MCF 10A (cell line): Measurements from ENCODE around the gene SNRNP70. TPM values are rescaled to one million over a fixed set of nuclear protein-coding genes. Genes with fewer than 3 reads are reported as not detected.

Source experiments
- BruUV-seq: library from RNA; stranded (reverse); fragments of 400-500 nt; replicated peaks from 2 replicates; lab custom pipeline; 2021; lab: Mats Ljungman, UMichigan
- CTCF ChIA-PET: fragments of 300-600 bp; sonication (Branson Sonifier 250); formaldehyde crosslinking; extraction: SDS; loops from one replicate; lab custom pipeline; 2021; ENCODE audit warnings: antibody characterized with exemption, inconsistent platforms; lab: Yijun Ruan, JAX
- POLR2A ChIA-PET: fragments of 300-600, 350-650 bp; sonication (Branson Sonifier 250); formaldehyde crosslinking; extraction: SDS; loops from one replicate; lab custom pipeline; 2020; ENCODE audit warnings: antibody characterized with exemption, inconsistent platforms; lab: Yijun Ruan, JAX
- DNase-seq: peaks from one replicate; pipeline ENCODE4 v3.0.0-alpha.2; 2018; ENCODE audit not compliant: unreplicated experiment
- H3K27ac Mint-ChIP-seq: one replicate; pipeline ENCODE4 v1.8.0; 2022; ENCODE audit warnings: mild to moderate bottlenecking, low read depth, mixed read lengths; ENCODE audit not compliant: unreplicated experiment
- H3K27me3 Mint-ChIP-seq: one replicate; pipeline ENCODE4 v1.8.0; 2022; ENCODE audit warnings: mixed read lengths; ENCODE audit not compliant: insufficient read depth, unreplicated experiment
- H3K36me3 Mint-ChIP-seq: one replicate; pipeline ENCODE4 v1.8.0; 2022; ENCODE audit warnings: mild to moderate bottlenecking, moderate library complexity, mixed read lengths; ENCODE audit not compliant: insufficient read depth, unreplicated experiment
- H3K4me1 Mint-ChIP-seq: one replicate; pipeline ENCODE4 v1.8.0; 2022; ENCODE audit warnings: mixed read lengths; ENCODE audit not compliant: insufficient read depth, unreplicated experiment
- H3K4me3 Mint-ChIP-seq: one replicate; pipeline ENCODE4 v1.8.0; 2022; ENCODE audit warnings: mild to moderate bottlenecking, moderate library complexity, mixed read lengths; ENCODE audit not compliant: unreplicated experiment
- H3K9me3 Mint-ChIP-seq: one replicate; pipeline ENCODE4 v1.8.0; 2022; ENCODE audit warnings: mixed read lengths; ENCODE audit not compliant: unreplicated experiment
- intact Hi-C: fragments of 100-400 bp; cut with micrococcal nuclease; formaldehyde crosslinking; loops from 2 replicates; pipeline ENCODE4 v1.14.1; 2022
- total RNA-seq: library from RNA; stranded (reverse); gene quantifications from 2 replicates; pipeline ENCODE4 v1.2.3, GENCODE V29; 2022
- TF ChIP-seq, protein P1 (sequence below): fragments of 200-600 bp; IDR thresholded peaks from one replicate; pipeline ENCODE4 v1.8.0; 2022; ENCODE audit warnings: antibody characterized with exemption, mild to moderate bottlenecking; ENCODE audit not compliant: unreplicated experiment

SNRNP70 gene
- total RNA-seq, 1 experiment from 2014 or later, result 199 TPM

DNA sequence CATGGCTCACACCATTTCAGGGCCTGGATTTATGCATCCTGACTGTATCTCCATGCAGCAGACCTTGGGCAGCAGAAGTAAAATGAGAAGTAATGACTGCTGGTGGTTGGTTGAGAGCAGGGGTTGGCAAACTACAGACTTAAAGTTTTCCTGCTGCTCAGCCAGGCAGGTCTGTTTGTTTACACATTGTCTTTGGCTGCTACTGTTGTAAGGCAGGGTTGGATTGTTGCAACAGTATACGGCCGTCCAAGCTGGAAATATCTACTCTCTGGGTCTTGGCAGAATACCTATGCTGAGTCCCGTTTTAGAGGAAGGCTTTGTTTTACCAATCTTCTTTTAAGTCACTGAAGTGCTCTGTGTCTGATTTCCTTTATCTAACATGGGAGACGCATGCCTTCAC lies 13.5 kb downstream of the SNRNP70 start:
- intact Hi-C loops, result loop anchor here (1.0 kb wide), 1 partner anchor 47 kb away; no protein-coding TSS in a partner anchor
- Mint-ChIP-seq H3K36me3 (peaks cover 97% of the 10 kb centered on the region), H3K4me3 (no peak overlapping the region), H3K27ac (no peak overlapping the region), H3K27me3 (no peaks in the 10 kb centered on the region), H3K4me1 (peaks cover 5% of the 10 kb centered on the region), H3K9me3 (no peaks in the 10 kb centered on the region)
- no peak for DNase-seq
- no TSS peak for BruUV-seq
- POLR2A ChIA-PET, result interaction anchor here (1.6 kb wide), 2 partner anchors 12 to 21 kb away, joined by 8 read pairs; partner anchors contain the start of gene PPFIA3
- CTCF ChIA-PET, result interaction anchor here (0.7 to 2.7 kb wide), 20 partner anchors 8 to 148 kb away, joined by 3 to 29 read pairs (median 7); partner anchors contain the start of gene LIN7B
- TF ChIP-seq, protein P1, sequence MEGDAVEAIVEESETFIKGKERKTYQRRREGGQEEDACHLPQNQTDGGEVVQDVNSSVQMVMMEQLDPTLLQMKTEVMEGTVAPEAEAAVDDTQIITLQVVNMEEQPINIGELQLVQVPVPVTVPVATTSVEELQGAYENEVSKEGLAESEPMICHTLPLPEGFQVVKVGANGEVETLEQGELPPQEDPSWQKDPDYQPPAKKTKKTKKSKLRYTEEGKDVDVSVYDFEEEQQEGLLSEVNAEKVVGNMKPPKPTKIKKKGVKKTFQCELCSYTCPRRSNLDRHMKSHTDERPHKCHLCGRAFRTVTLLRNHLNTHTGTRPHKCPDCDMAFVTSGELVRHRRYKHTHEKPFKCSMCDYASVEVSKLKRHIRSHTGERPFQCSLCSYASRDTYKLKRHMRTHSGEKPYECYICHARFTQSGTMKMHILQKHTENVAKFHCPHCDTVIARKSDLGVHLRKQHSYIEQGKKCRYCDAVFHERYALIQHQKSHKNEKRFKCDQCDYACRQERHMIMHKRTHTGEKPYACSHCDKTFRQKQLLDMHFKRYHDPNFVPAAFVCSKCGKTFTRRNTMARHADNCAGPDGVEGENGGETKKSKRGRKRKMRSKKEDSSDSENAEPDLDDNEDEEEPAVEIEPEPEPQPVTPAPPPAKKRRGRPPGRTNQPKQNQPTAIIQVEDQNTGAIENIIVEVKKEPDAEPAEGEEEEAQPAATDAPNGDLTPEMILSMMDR, result no peak

GRCh38 chr19:49101160-49101559 lies 15.9 kb downstream of the SNRNP70 start:
- ChIA-PET POLR2A (no interaction called here), CTCF (interaction anchor here (2.0 kb wide), 2 partner anchors 8 to 13 kb away, joined by 6 read pairs; partner anchors contain the start of gene LIN7B)
- no peaks in the 10 kb centered on the region for H3K9me3 Mint-ChIP-seq
- TF ChIP-seq, protein P1, result no peak
- no peaks in the 10 kb centered on the region for H3K27me3 Mint-ChIP-seq
- intact Hi-C loops, result no loop called here
- BruUV-seq, result no TSS peak
- DNase-seq, result no peak
- no peak overlapping the region for H3K4me3 Mint-ChIP-seq
- no peak overlapping the region for H3K27ac Mint-ChIP-seq
- H3K36me3 Mint-ChIP-seq, result peaks cover 91% of the 10 kb centered on the region
- H3K4me1 Mint-ChIP-seq, result peaks cover 5% of the 10 kb centered on the region

GRCh38 chr19:49102303-49102702 lies 17.1 kb downstream of the SNRNP70 start:
- no peak overlapping the region for H3K4me3 Mint-ChIP-seq
- peak overlapping the region; percentile 46 for H3K27ac Mint-ChIP-seq
- H3K27me3 Mint-ChIP-seq, result no peaks in the 10 kb centered on the region
- POLR2A ChIA-PET, result no interaction called here
- CTCF ChIA-PET, result interaction anchor here (0.6 to 2.0 kb wide), 4 partner anchors 12 to 199 kb away, joined by 3 to 6 read pairs (median 4); partner anchors contain the start of gene LIN7B
- TF ChIP-seq, protein P1, result no peak
- H3K4me1 Mint-ChIP-seq, result peaks cover 4% of the 10 kb centered on the region
- intact Hi-C loops, result no loop called here
- no peaks in the 10 kb centered on the region for H3K9me3 Mint-ChIP-seq
- DNase-seq, result no peak
- H3K36me3 Mint-ChIP-seq, result peaks cover 91% of the 10 kb centered on the region
- no TSS peak for BruUV-seq

DNA sequence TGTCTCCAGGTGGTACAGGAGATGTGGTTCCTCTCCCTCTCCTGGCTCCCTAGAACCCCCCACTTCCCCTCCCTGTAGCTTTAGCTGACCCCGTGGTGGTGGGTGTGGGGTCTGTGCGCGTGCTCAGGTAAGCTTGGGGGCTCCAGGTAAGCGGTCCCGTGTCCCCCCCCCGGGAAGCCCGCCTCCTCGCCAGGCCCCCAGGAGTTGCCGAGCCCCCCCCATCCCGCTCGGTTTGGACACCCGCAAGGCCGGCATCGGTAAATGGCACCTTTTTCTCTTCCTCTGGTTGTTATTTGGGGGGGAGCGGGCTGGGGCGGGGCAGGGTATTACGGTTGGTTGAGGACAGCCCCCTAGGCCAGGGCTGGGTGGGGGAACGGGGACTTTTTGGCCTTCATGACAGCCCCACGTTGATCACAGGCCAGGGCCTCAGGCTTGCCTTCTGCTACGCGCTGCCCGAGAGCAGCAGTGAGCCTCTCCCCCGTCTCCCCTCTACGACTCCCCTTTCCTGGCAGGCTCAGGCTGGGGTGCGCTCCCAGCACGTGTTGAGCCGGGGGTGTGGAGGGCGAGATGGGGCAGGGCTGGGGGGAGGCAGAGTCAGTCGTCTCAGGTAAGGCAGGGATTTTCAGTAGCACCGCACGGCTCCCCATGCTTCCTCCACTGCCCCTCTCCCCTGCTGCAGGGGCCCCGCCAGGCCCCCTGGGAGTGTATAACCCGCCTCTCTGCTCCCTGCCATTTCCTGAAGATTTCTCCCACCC lies 18.3 kb downstream of the SNRNP70 start:
- DNase-seq, result no peak
- ChIA-PET CTCF (interaction anchor here (0.6 kb wide), 1 partner anchor 710 kb away, joined by 3 read pairs; the partner anchor contains the start of gene FUZ), POLR2A (no interaction called here)
- no peaks in the 10 kb centered on the region for H3K4me1 Mint-ChIP-seq
- no peak overlapping the region for H3K27ac Mint-ChIP-seq
- no peaks in the 10 kb centered on the region for H3K9me3 Mint-ChIP-seq
- no peaks in the 10 kb centered on the region for H3K27me3 Mint-ChIP-seq
- intact Hi-C loops, result no loop called here
- TF ChIP-seq, protein P1, result no peak
- peaks cover 88% of the 10 kb centered on the region for H3K36me3 Mint-ChIP-seq
- no TSS peak for BruUV-seq
- no peak overlapping the region for H3K4me3 Mint-ChIP-seq
